AG04450 (cell line): ENCODE measurements around the gene C1orf35. TPM values are rescaled to one million over a fixed set of nuclear protein-coding genes. Genes with fewer than 3 reads are reported as not detected.

ENCODE experiments used
- CTCF ChIA-PET: fragments of 300-600, 350-600 bp; formaldehyde crosslinking; extraction: SDS; loops from one replicate; lab custom pipeline; 2022; ENCODE audit warnings: antibody characterized with exemption, inconsistent platforms; lab: Charles Lee
- POLR2A ChIA-PET: fragments of 350-600 bp; formaldehyde crosslinking; extraction: SDS; loops from one replicate; lab custom pipeline; 2021; ENCODE audit warnings: antibody characterized with exemption, inconsistent platforms; lab: Yijun Ruan, JAX
- DNase-seq: peaks from one replicate; pipeline ENCODE4 v3.0.0-alpha.2; 2011; ENCODE audit warnings: low read depth, low spot score
- H3K27ac ChIP-seq: one replicate; pipeline ENCODE4 v1.5.1; 2012; ENCODE audit warnings: low read depth, low read length, control low read depth
- H3K27me3 ChIP-seq: one replicate; pipeline ENCODE4 v1.6.0; 2012; ENCODE audit warnings: low read length; ENCODE audit not compliant: control insufficient read depth, insufficient read depth
- H3K4me3 ChIP-seq: 2 replicates; pipeline ENCODE4 v1.5.1; 2011; ENCODE audit warnings: mild to moderate bottlenecking, low read depth, low read length, control low read depth
- H3K9me3 ChIP-seq: 2 replicates; pipeline ENCODE4 v1.5.1; 2012; ENCODE audit warnings: low read length; ENCODE audit not compliant: control insufficient read depth, insufficient read depth
- CTCF ChIP-seq: IDR thresholded peaks from 2 replicates; pipeline ENCODE4 v1.5.1; 2011; ENCODE audit warnings: low read depth, low read length, control low read depth, inconsistent platforms
- polyA plus RNA-seq: library from polyadenylated mRNA; depleted of rRNA; stranded (reverse); fragments of >200 nt; gene quantifications from 2 replicates; pipeline ENCODE4 v1.2.3, GENCODE V29; 2011

C1orf35 gene
- polyA plus RNA-seq, 1 experiment, result 3.6 TPM

GRCh38 chr1:228150461-228151179, 47.5 kb upstream of the C1orf35 start:
- no peak for TF ChIP-seq CTCF
- H3K9me3 ChIP-seq, result no peaks in the 10 kb centered on the region; the same call in 1 of the 2 replicates
- peak overlapping the region; percentile 84 for H3K27ac ChIP-seq
- CTCF ChIA-PET, result interaction anchor here (2.2 to 3.9 kb wide), 2 partner anchors 14 to 20 kb away, joined by 12 to 26 read pairs; partner anchors contain the start of gene IBA57
- POLR2A ChIA-PET, result interaction anchor here (0.7 to 2.2 kb wide), 3 partner anchors 10 to 69 kb away, joined by 3 to 15 read pairs (median 4); partner anchors contain the start of genes ARF1 and IBA57
- H3K27me3 ChIP-seq, result no peaks in the 10 kb centered on the region
- DNase-seq, result peak; percentile 65
- peak overlapping the region; percentile 39 for H3K4me3 ChIP-seq

GRCh38 chr1:228150120-228150460, 47.0 kb upstream of the C1orf35 start:
- CTCF ChIA-PET, result interaction anchor here (0.6 to 3.9 kb wide), 5 partner anchors 15 to 44 kb away, joined by 3 to 26 read pairs (median 12); partner anchors contain the start of gene IBA57

GRCh38 chr1:228149406-228150119, 46.4 kb upstream of the C1orf35 start, which contains the start of gene GJC2:
TSS of gene GJC2 (plus strand) at chr1:228149930. CDS start at chr1:228157759, 7,829 bp downstream.
- no peaks in the 10 kb centered on the region; the same call in 1 of the 2 replicates for H3K9me3 ChIP-seq
- no peak for DNase-seq
- H3K27me3 ChIP-seq, result no peaks in the 10 kb centered on the region
- no peak for TF ChIP-seq CTCF
- H3K27ac ChIP-seq, result peak within 1 kb of the TSS; percentile 84
- peak within 1 kb of the TSS; percentile 39 for H3K4me3 ChIP-seq
- POLR2A ChIA-PET, result interaction anchor here (0.6 to 2.2 kb wide), 2 partner anchors 16 to 55 kb away, joined by 3 to 15 read pairs; partner anchors contain the start of gene IBA57
- CTCF ChIA-PET, result interaction anchor here (0.6 to 2.2 kb wide), 4 partner anchors 16 to 43 kb away, joined by 3 to 13 read pairs (median 4); partner anchors contain the start of gene IBA57

More at GRCh38 chr1:228150120-228150460, 47.0 kb upstream of the C1orf35 start:
- Histone ChIP-seq H3K9me3 (no peaks in the 10 kb centered on the region; the same call in 1 of the 2 replicates), H3K27ac (peak overlapping the region; percentile 84), H3K4me3 (peak overlapping the region; percentile 39), H3K27me3 (no peaks in the 10 kb centered on the region)
- POLR2A ChIA-PET, result interaction anchor here (0.6 to 2.2 kb wide), 4 partner anchors 10 to 68 kb away, joined by 3 to 15 read pairs (median 4); partner anchors contain the start of genes ARF1 and IBA57
- DNase-seq, result no peak
- no peak for TF ChIP-seq CTCF

- CTCF ChIA-PET, result interaction anchor here (1.3 to 2.2 kb wide), 2 partner anchors 17 to 18 kb away, joined by 4 to 13 read pairs; partner anchors contain the start of gene IBA57
- no peak for DNase-seq
- no peak for TF ChIP-seq CTCF
Observed at GRCh38 chr1:228148935-228149405, 45.8 kb upstream of the C1orf35 start.

More at GRCh38 chr1:228148935-228149405, 45.8 kb upstream of the C1orf35 start:
- POLR2A ChIA-PET, result no interaction called here
- Histone ChIP-seq H3K27ac (peak overlapping the region; percentile 84), H3K4me3 (no peak overlapping the region), H3K27me3 (no peaks in the 10 kb centered on the region), H3K9me3 (no peaks in the 10 kb centered on the region; the same call in 1 of the 2 replicates)
